ENCODE results near the gene PLEKHG4B. TPM values are rescaled to one million over a fixed set of nuclear protein-coding genes. Genes with fewer than 3 reads are reported as not detected.
A peak's percentile ranks its signal among the peaks of the same experiment; 100 is the strongest.

PLEKHG4B gene
- total RNA-seq, 1 experiment from 2014 or later: 44.3 TPM

DNA sequence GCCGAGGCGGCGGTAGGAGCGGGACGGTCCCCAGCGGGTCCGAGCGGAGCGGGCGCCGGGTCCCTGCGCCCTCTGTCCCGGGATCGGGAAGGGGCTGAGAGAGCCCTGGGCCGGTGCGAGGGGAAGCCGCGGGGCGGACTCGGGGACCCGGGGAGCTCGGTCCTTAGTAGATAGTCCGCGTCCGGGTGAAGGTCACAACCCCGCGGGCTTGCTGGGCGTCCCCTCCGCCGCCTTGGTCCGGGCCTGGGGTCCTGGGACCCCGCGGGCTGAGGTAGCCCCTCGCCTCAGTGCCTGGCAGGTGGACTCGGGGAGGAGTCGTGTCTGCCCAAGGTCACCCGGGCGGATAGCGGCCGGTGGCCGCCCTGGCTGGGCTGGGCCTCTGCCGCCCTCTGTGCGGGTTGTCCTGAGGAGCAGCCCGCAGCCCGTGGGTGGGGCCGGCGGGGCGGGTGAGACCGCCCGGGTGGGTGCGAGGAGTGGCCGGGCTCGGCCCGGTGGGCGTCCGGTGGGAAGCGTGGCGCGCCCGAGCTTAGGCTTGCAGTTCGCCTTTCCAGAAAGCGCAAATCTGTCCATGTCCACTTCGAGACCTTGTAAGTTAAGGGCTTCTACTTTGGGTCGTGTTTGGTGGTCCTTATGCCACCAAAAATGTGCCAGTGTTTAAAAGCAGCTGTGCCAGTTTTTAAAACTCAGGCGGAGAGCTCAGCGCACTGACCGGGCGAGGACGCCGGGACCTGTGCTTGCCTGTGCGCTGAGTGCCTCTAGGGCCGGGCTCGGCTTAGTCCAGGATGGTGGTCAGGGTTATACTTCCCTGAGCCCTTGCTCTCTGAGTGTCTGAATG lies 126.7 kb downstream of the PLEKHG4B start:
- 0 out of 2 replicates have a peak, but pooled peaks cover 2% of the 10 kb centered on the region for H3K4me1 ChIP-seq (ENCODE audit: insufficient read depth, low read length)
- no peak overlapping the region for H2BK5ac ChIP-seq (ENCODE audit: insufficient read length, low read length)
- TF ChIP-seq, protein P1, sequence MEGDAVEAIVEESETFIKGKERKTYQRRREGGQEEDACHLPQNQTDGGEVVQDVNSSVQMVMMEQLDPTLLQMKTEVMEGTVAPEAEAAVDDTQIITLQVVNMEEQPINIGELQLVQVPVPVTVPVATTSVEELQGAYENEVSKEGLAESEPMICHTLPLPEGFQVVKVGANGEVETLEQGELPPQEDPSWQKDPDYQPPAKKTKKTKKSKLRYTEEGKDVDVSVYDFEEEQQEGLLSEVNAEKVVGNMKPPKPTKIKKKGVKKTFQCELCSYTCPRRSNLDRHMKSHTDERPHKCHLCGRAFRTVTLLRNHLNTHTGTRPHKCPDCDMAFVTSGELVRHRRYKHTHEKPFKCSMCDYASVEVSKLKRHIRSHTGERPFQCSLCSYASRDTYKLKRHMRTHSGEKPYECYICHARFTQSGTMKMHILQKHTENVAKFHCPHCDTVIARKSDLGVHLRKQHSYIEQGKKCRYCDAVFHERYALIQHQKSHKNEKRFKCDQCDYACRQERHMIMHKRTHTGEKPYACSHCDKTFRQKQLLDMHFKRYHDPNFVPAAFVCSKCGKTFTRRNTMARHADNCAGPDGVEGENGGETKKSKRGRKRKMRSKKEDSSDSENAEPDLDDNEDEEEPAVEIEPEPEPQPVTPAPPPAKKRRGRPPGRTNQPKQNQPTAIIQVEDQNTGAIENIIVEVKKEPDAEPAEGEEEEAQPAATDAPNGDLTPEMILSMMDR (conservative IDR thresholded peaks at IDR 0.05): no peak
- no peak overlapping the region for H4K91ac ChIP-seq (ENCODE audit: insufficient read length, low read depth, low read length)
- Mint-ChIP-seq H3K27ac (peak overlapping the region in 1 of 3 experiments; percentile 96; a peak in 3 of 7 replicates), H3K9me3 (no peaks in the 10 kb centered on the region), H3K4me3 (peak overlapping the region; percentile 95 to 98), H3K36me3 (ENCODE audit: insufficient read depth in 1 of 3, low read depth in 3 of 3) (peaks cover 15 to 28% (median 23%) of the 10 kb centered on the region in 3 experiments; a peak in 6 of 7 replicates), H3K27me3 (ENCODE audit: low read depth) (no peaks in the 10 kb centered on the region; the same call in 1 of the 2 replicates), H3K4me1 (peaks cover 31% of the 10 kb centered on the region in 2 experiments)
- H2BK20ac ChIP-seq (ENCODE audit: low read depth, low read length, poor library complexity, severe bottlenecking): no peak overlapping the region
- peak overlapping the region; percentile 40; the same call in 1 of the 2 replicates for H3K14ac ChIP-seq (ENCODE audit: insufficient read depth, low read length)
- peaks cover 10% of the 10 kb centered on the region; the same call in 1 of the 2 replicates for H3K79me2 ChIP-seq (ENCODE audit: insufficient read depth, low read length)
- no peak overlapping the region for H2AFZ ChIP-seq (ENCODE audit: low read length)
- H3K27ac ChIP-seq (ENCODE audit: insufficient read length, low read depth, low read length): no peak overlapping the region
- H3K4ac ChIP-seq (ENCODE audit: low read depth, low read length): no peak overlapping the region
- no peak overlapping the region for H3K18ac ChIP-seq (ENCODE audit: insufficient read length, low read depth, low read length)
- H3K23ac ChIP-seq (ENCODE audit: insufficient read length, low read depth, low read length): no peak overlapping the region
- no peaks in the 10 kb centered on the region for H3K9me3 ChIP-seq (ENCODE audit: control insufficient read depth, low read depth, low read length)
- DNase-seq: no peak
- H2BK120ac ChIP-seq (ENCODE audit: low read depth, low read length, poor library complexity, severe bottlenecking): no peak overlapping the region
- no peaks in the 10 kb centered on the region for H4K20me1 ChIP-seq (ENCODE audit: control insufficient read depth, insufficient read depth, insufficient read length)
- H2AK5ac ChIP-seq (ENCODE audit: insufficient read length, low read length): no peak overlapping the region
- H3K27me3 ChIP-seq (ENCODE audit: insufficient read depth, low read length): no peaks in the 10 kb centered on the region
- peak overlapping the region; percentile 64 for H3K9ac ChIP-seq (ENCODE audit: extremely low read depth, insufficient read length, low read length)
- H2BK15ac ChIP-seq (ENCODE audit: low read depth, low read length): no peak overlapping the region
- peak overlapping the region; percentile 75 for H3K4me2 ChIP-seq (ENCODE audit: insufficient read depth, insufficient read length, low read length)
- no peak overlapping the region for H4K8ac ChIP-seq (replicated peaks; ENCODE audit: insufficient read length, low read depth, low read length)
- no peak overlapping the region for H3T11ph ChIP-seq (ENCODE audit: low read length)
- no peak overlapping the region for H2BK12ac ChIP-seq (ENCODE audit: insufficient read length, low read depth, low read length)
- H3K79me1 ChIP-seq (ENCODE audit: insufficient read depth, low read depth, low read length, poor library complexity, severe bottlenecking): peaks cover 2% of the 10 kb centered on the region
- no peak overlapping the region for H4K5ac ChIP-seq (ENCODE audit: insufficient read length, low read depth, low read length)
- WGBS (ENCODE audit: extremely low coverage, insufficient read length, low lambda C conversion rate): no CpG with 5 or more reads among the region's 73 CpGs
- H3K23me2 ChIP-seq (ENCODE audit: insufficient read length, low read depth, low read length, poor library complexity, severe bottlenecking): no peaks in the 10 kb centered on the region
- no peak overlapping the region for H3K56ac ChIP-seq (ENCODE audit: insufficient read length, low read depth, low read length)

Data from H9 (cell line).